ENCODE results near the gene TTYH2. TPM values are rescaled to one million over a fixed set of nuclear protein-coding genes. Genes with fewer than 3 reads are reported as not detected.

Gene TTYH2
- total RNA-seq, 1 donor from 2014 or later: 6.8 TPM

- TF ChIP-seq CTCF (IDR thresholded peaks at IDR 0.05; ENCODE audit: unreplicated experiment): peak; percentile 87
- Mint-ChIP-seq H3K4me1 (ENCODE audit: unreplicated experiment) (peaks cover 43% of the 10 kb centered on the region), H3K36me3 (ENCODE audit: low read depth, unreplicated experiment) (peaks cover 17% of the 10 kb centered on the region), H3K27me3 (ENCODE audit: unreplicated experiment) (peaks cover 17% of the 10 kb centered on the region), H3K9me3 (ENCODE audit: unreplicated experiment) (no peaks in the 10 kb centered on the region), H3K4me3 (ENCODE audit: unreplicated experiment) (peak overlapping the region; percentile 23), H3K27ac (ENCODE audit: unreplicated experiment) (no peak overlapping the region)
- peak; percentile 75 for DNase-seq (ENCODE audit: low spot score)
Observed at GRCh38 chr17:74210191-74211140, 2.9 kb upstream of the TTYH2 start.

- Mint-ChIP-seq H3K27me3 (ENCODE audit: unreplicated experiment) (peaks cover 17% of the 10 kb centered on the region), H3K27ac (ENCODE audit: unreplicated experiment) (no peak overlapping the region), H3K4me1 (ENCODE audit: unreplicated experiment) (peaks cover 45% of the 10 kb centered on the region), H3K9me3 (ENCODE audit: unreplicated experiment) (no peaks in the 10 kb centered on the region), H3K4me3 (ENCODE audit: unreplicated experiment) (peak overlapping the region; percentile 33), H3K36me3 (ENCODE audit: low read depth, unreplicated experiment) (peaks cover 14% of the 10 kb centered on the region)
- TF ChIP-seq CTCF (IDR thresholded peaks at IDR 0.05; ENCODE audit: unreplicated experiment): no peak
- DNase-seq (ENCODE audit: low spot score): no peak
Observed at GRCh38 chr17:74211141-74211911, 2.0 kb upstream of the TTYH2 start.

GRCh38 chr17:74211912-74212208, 1.5 kb upstream of the TTYH2 start:
- H3K9me3 Mint-ChIP-seq (ENCODE audit: unreplicated experiment): no peaks in the 10 kb centered on the region
- H3K27me3 Mint-ChIP-seq (ENCODE audit: unreplicated experiment): peaks cover 18% of the 10 kb centered on the region
- H3K4me1 Mint-ChIP-seq (ENCODE audit: unreplicated experiment): peaks cover 45% of the 10 kb centered on the region
- TF ChIP-seq CTCF (IDR thresholded peaks at IDR 0.05; ENCODE audit: unreplicated experiment): no peak
- H3K36me3 Mint-ChIP-seq (ENCODE audit: low read depth, unreplicated experiment): peaks cover 11% of the 10 kb centered on the region
- no peak for DNase-seq (ENCODE audit: low spot score)
- no peak overlapping the region for H3K27ac Mint-ChIP-seq (ENCODE audit: unreplicated experiment)
- peak overlapping the region; percentile 33 for H3K4me3 Mint-ChIP-seq (ENCODE audit: unreplicated experiment)

GRCh38 chr17:74212209-74212912, 1.0 kb upstream of the TTYH2 start:
- Mint-ChIP-seq H3K9me3 (ENCODE audit: unreplicated experiment) (no peaks in the 10 kb centered on the region), H3K27ac (ENCODE audit: unreplicated experiment) (no peak overlapping the region), H3K4me1 (ENCODE audit: unreplicated experiment) (peaks cover 50% of the 10 kb centered on the region), H3K4me3 (ENCODE audit: unreplicated experiment) (peak overlapping the region; percentile 84), H3K36me3 (ENCODE audit: low read depth, unreplicated experiment) (peaks cover 11% of the 10 kb centered on the region), H3K27me3 (ENCODE audit: unreplicated experiment) (peaks cover 20% of the 10 kb centered on the region)
- no peak for TF ChIP-seq CTCF (IDR thresholded peaks at IDR 0.05; ENCODE audit: unreplicated experiment)
- DNase-seq (ENCODE audit: low spot score): no peak
